ENCODE measurements around the gene ITPKC. TPM values are rescaled to one million over a fixed set of nuclear protein-coding genes. Genes with fewer than 3 reads are reported as not detected.
"Not testable (repeated sequence)": the region's sequence is repeated elsewhere in the genome, so short reads cannot be mapped to it uniquely, and the experiment has no call there.

The ITPKC gene
- total RNA-seq, 1 experiment from 2014 or later = 11.4 TPM

DNA sequence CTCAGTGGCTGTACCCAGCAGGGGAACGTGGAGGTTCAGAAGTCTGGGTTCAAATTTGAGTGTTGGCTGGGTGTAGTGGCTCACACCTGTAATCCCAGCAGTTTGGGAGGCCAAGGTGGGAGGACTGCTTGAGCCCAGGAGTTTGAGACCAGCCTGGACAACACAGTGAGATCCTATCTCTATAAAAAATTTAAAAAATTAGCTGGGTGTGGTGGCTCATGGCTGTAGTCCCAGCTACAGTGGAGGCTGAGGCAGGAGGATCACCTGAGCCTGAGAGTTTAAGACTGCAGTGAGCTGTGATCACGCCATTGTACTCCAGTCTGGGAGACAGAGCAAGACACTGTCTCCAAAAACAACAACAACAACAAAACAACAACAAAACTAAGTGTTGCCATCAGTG, 67.2 kb downstream of the ITPKC start:
- CTCF ChIA-PET; H3K27me3 ChIP-seq (ENCODE audit: insufficient read depth, low read length); RAD21 ChIA-PET (ENCODE audit: low non-redundant PET in 1 of 2, low total read pairs in 2 of 2, uncharacterized antibody in 2 of 2, unreplicated experiment in 2 of 2); H3K4me1 ChIP-seq (ENCODE audit: control insufficient read depth in 1 of 2, insufficient read depth in 2 of 2, low read length in 2 of 2); H3K4me2 ChIP-seq (ENCODE audit: low read length); ATAC-seq; DNase-seq (ENCODE audit: low read depth, low spot score); H2AFZ ChIP-seq (ENCODE audit: low read depth, low read length, poor library complexity, severe bottlenecking); H3K9me3 ChIP-seq (ENCODE audit: control insufficient read depth in 1 of 2, insufficient read depth in 1 of 2, low read depth in 1 of 2, low read length in 2 of 2); POLR2A ChIA-PET; H3K4me3 ChIP-seq (replicated peaks in 1 of 2; ENCODE audit: low read depth in 1 of 2, low read length in 2 of 2); BruUV-seq (replicated peaks); intact Hi-C loops (cut with micrococcal nuclease); H3K36me3 ChIP-seq (ENCODE audit: control insufficient read depth in 1 of 2, insufficient read depth in 2 of 2, low read length in 2 of 2); H3K9me2 ChIP-seq (ENCODE audit: insufficient read depth); H4K20me1 ChIP-seq (ENCODE audit: insufficient read depth); H3K79me2 ChIP-seq (ENCODE audit: insufficient read depth, low read length); H3K9ac ChIP-seq (ENCODE audit: low read length); H3K27ac ChIP-seq (ENCODE audit: low read depth, low read length): not testable (repeated sequence)

DNA sequence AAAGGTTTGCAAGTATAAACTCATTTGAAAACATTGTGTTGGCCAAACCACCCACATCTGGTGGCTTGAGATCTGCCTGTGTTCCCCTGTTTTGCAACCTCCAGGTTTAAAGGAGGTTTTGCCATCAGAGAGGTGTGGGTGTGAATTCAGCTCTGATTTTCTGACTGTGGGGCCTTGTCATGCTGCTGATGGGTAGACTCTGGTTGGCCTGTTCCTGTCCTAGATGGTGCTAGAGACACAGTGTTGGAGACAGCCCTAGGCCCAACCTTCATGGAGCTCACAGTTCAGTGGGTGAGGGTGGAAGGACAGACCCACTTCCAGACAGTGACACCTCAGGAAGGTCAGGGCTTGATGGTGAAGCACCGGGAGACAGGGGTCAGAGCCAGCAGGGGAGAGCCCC, 68.6 kb downstream of the ITPKC start:
- ChIA-PET RAD21 (ENCODE audit: low non-redundant PET in 1 of 2, low total read pairs in 2 of 2, uncharacterized antibody in 2 of 2, unreplicated experiment in 2 of 2) (no interaction called here), CTCF (no interaction called here), POLR2A (no interaction called here)
- Histone ChIP-seq H3K36me3 (ENCODE audit: control insufficient read depth in 1 of 2, insufficient read depth in 2 of 2, low read length in 2 of 2) (no peaks in the 10 kb centered on the region), H3K4me2 (ENCODE audit: low read length) (no peak overlapping the region), H3K9ac (ENCODE audit: low read length) (no peak overlapping the region), H3K4me1 (ENCODE audit: control insufficient read depth in 1 of 2, insufficient read depth in 2 of 2, low read length in 2 of 2) (no peaks in the 10 kb centered on the region), H2AFZ (ENCODE audit: low read depth, low read length, poor library complexity, severe bottlenecking) (no peak overlapping the region), H3K9me2 (ENCODE audit: insufficient read depth) (no peaks in the 10 kb centered on the region), H3K27ac (ENCODE audit: low read depth, low read length) (no peak overlapping the region; the same call in 1 of the 2 replicates), H4K20me1 (ENCODE audit: insufficient read depth) (no peaks in the 10 kb centered on the region), H3K9me3 (ENCODE audit: control insufficient read depth in 1 of 2, insufficient read depth in 1 of 2, low read depth in 1 of 2, low read length in 2 of 2) (no peaks in the 10 kb centered on the region), H3K27me3 (ENCODE audit: insufficient read depth, low read length) (no peaks in the 10 kb centered on the region), H3K79me2 (ENCODE audit: insufficient read depth, low read length) (no peaks in the 10 kb centered on the region), H3K4me3 (replicated peaks in 1 of 2; ENCODE audit: low read depth in 1 of 2, low read length in 2 of 2) (no peak overlapping the region)
- intact Hi-C loops (cut with micrococcal nuclease) = no loop called here
- DNase-seq (ENCODE audit: low read depth, low spot score) (no peak), ATAC-seq (no peak)
- BruUV-seq (replicated peaks) = no TSS peak
- no peak for TF ChIP-seq SP1 (IDR thresholded peaks at IDR 0.05; ENCODE audit: low read depth)
- TF ChIP-seq ZFX (IDR thresholded peaks at IDR 0.05) = no peak
- TF ChIP-seq ELF1 (IDR thresholded peaks at IDR 0.05; ENCODE audit: borderline replicate concordance, low read depth) = no peak
- TF ChIP-seq POLR2A (IDR thresholded peaks at IDR 0.05; ENCODE audit: borderline replicate concordance, extremely low read depth, insufficient read depth, insufficient read length) = no peak
- no peak for TF ChIP-seq JUND (IDR thresholded peaks at IDR 0.05)
- TF ChIP-seq CEBPB (IDR thresholded peaks at IDR 0.05; ENCODE audit: low read depth) = no peak
- TF ChIP-seq EZH2phosphoT487 (IDR thresholded peaks at IDR 0.05; ENCODE audit: borderline replicate concordance) = no peak
- TF ChIP-seq, protein P1, sequence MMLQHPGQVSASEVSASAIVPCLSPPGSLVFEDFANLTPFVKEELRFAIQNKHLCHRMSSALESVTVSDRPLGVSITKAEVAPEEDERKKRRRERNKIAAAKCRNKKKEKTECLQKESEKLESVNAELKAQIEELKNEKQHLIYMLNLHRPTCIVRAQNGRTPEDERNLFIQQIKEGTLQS (IDR thresholded peaks at IDR 0.05) = no peak
- TF ChIP-seq YY1 (IDR thresholded peaks at IDR 0.05; ENCODE audit: extremely low read depth, insufficient replicate concordance, low read depth, low read length) = no peak
- TF ChIP-seq, protein P2, sequence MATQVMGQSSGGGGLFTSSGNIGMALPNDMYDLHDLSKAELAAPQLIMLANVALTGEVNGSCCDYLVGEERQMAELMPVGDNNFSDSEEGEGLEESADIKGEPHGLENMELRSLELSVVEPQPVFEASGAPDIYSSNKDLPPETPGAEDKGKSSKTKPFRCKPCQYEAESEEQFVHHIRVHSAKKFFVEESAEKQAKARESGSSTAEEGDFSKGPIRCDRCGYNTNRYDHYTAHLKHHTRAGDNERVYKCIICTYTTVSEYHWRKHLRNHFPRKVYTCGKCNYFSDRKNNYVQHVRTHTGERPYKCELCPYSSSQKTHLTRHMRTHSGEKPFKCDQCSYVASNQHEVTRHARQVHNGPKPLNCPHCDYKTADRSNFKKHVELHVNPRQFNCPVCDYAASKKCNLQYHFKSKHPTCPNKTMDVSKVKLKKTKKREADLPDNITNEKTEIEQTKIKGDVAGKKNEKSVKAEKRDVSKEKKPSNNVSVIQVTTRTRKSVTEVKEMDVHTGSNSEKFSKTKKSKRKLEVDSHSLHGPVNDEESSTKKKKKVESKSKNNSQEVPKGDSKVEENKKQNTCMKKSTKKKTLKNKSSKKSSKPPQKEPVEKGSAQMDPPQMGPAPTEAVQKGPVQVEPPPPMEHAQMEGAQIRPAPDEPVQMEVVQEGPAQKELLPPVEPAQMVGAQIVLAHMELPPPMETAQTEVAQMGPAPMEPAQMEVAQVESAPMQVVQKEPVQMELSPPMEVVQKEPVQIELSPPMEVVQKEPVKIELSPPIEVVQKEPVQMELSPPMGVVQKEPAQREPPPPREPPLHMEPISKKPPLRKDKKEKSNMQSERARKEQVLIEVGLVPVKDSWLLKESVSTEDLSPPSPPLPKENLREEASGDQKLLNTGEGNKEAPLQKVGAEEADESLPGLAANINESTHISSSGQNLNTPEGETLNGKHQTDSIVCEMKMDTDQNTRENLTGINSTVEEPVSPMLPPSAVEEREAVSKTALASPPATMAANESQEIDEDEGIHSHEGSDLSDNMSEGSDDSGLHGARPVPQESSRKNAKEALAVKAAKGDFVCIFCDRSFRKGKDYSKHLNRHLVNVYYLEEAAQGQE (IDR thresholded peaks at IDR 0.05; ENCODE audit: low read depth) = no peak
- no peak for TF ChIP-seq RAD21 (IDR thresholded peaks at IDR 0.05; ENCODE audit: low read depth)
- no peak for TF ChIP-seq ZNF274 (IDR thresholded peaks at IDR 0.05; ENCODE audit: low read depth, low read length)
- TF ChIP-seq SIN3A (IDR thresholded peaks at IDR 0.05; ENCODE audit: low read depth) = no peak
- TF ChIP-seq EZH2 (IDR thresholded peaks at IDR 0.05) = no peak
- no peak for TF ChIP-seq TCF7L2 (IDR thresholded peaks at IDR 0.05; ENCODE audit: borderline replicate concordance, extremely low read depth, insufficient read depth, insufficient read length)
- TF ChIP-seq, protein P3, sequence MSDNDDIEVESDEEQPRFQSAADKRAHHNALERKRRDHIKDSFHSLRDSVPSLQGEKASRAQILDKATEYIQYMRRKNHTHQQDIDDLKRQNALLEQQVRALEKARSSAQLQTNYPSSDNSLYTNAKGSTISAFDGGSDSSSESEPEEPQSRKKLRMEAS (IDR thresholded peaks at IDR 0.05) = no peak
- no peak for TF ChIP-seq POLR2AphosphoS5 (IDR thresholded peaks at IDR 0.05; ENCODE audit: low read depth, low read length)
